GM18858 (cell line): ENCODE data around the gene RAB24.
"Not testable (repeated sequence)": the region's sequence is repeated elsewhere in the genome, so short reads cannot be mapped to it uniquely, and the experiment has no call there.

Experiments used
- ATAC-seq: cut with Tn5 transposase; IDR thresholded peaks from one replicate; pipeline ENCODE4 v1.9.1; 2021; ENCODE audit not compliant: unreplicated experiment

RAB24 gene

GRCh38 chr5:177303121-177303924 is at the start of gene RAB24, which contains the start of gene PRELID1:
TSS of gene RAB24 (minus strand) at chr5:177303719. CDS start at chr5:177303288, 431 bp downstream.
TSS of gene PRELID1 (plus strand) at chr5:177303799. CDS start at chr5:177303986, 187 bp downstream.
- no peak for ATAC-seq

- ATAC-seq: no peak
These were observed 49.6 kb upstream of the RAB24 start for GRCh38 chr5:177353093-177353492.

- ATAC-seq: peak; percentile 86
These were observed 48.1 kb upstream of the RAB24 start, which contains the start of gene LMAN2 for GRCh38 chr5:177351392-177352329. TSS of gene LMAN2 (minus strand) at chr5:177351668. CDS start at chr5:177351647, 21 bp downstream.

GRCh38 chr5:177350776-177351391 is 47.4 kb upstream of the RAB24 start:
- ATAC-seq: no peak

- ATAC-seq: no peak
These were observed 46.2 kb upstream of the RAB24 start for GRCh38 chr5:177349762-177350161.

- no peak for ATAC-seq
These were observed 45.8 kb upstream of the RAB24 start for GRCh38 chr5:177349362-177349647.

GRCh38 chr5:177347699-177348098 is 44.2 kb upstream of the RAB24 start:
- ATAC-seq: no peak

GRCh38 chr5:177346820-177347219 is 43.3 kb upstream of the RAB24 start:
- no peak for ATAC-seq

- no peak for ATAC-seq
These were observed 41.4 kb upstream of the RAB24 start for GRCh38 chr5:177344891-177345290.

- ATAC-seq: no peak
These were observed 40.3 kb upstream of the RAB24 start for GRCh38 chr5:177343777-177344176.

GRCh38 chr5:177343000-177343399 is 39.5 kb upstream of the RAB24 start:
- not testable (repeated sequence) for ATAC-seq

- no peak for ATAC-seq
These were observed 35.7 kb upstream of the RAB24 start for GRCh38 chr5:177339107-177339638.

- ATAC-seq: no peak
These were observed 35.0 kb upstream of the RAB24 start for GRCh38 chr5:177338251-177339106.

GRCh38 chr5:177336603-177337494 is 33.3 kb upstream of the RAB24 start:
- no peak for ATAC-seq

- no peak for ATAC-seq
These were observed 32.6 kb upstream of the RAB24 start for GRCh38 chr5:177336112-177336511.

GRCh38 chr5:177335701-177336065 is 32.2 kb upstream of the RAB24 start:
- no peak for ATAC-seq

GRCh38 chr5:177334781-177335700 is 31.5 kb upstream of the RAB24 start:
- no peak for ATAC-seq

GRCh38 chr5:177334155-177334551 is 30.6 kb upstream of the RAB24 start:
- ATAC-seq: no peak
